Activated CD4-positive, alpha-beta T cell treated with anti-CD3 and anti-CD28 coated beads for 24 hours (primary cell): ENCODE measurements around the gene NADSYN1.
"Not testable (repeated sequence)": the region's sequence is repeated elsewhere in the genome, so short reads cannot be mapped to it uniquely, and the experiment has no call there.

Experiments
- DNase-seq, 2 donors: peaks; one replicate each; pipeline ENCODE4 v3.0.0-alpha.2; 2020; ENCODE audit warnings: low read depth in 2 of 2

The NADSYN1 gene

DNA sequence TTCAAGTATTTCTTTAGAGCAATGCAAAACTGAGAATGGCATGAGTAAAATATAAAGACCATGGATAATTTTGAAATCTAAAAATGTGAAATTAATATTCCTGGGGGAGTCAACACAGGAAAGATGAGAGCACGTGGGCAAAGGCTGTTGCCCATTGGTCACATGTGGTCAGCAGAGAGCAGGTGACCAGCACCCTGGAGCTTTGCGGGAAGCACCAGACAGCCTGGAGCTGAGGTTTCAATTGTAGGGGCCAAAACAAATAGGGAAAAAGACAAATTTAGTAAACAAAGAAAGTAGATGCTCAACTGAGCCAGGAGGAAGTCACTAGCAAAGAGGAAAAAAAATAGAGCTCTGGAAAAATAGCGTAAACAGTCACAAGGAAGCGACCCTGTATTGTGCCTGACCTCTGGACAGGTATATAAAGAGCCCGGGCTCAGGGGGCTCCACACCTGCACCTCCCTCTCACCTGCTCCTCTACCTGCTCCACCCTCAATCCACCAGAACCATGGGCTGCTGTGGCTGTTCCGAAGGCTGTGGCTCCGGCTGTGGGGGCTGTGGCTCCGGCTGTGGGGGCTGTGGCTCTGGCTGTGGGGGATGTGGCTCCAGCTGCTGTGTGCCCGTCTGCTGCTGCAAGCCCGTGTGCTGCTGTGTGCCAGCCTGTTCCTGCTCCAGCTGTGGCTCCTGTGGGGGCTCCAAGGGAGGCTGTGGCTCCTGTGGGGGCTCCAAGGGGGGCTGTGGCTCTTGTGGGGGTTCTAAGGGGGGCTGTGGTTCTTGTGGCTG, 74.0 kb downstream of the NADSYN1 start, which contains the start of gene KRTAP5-7:
KRTAP5-7 (plus strand) TSS at position 472 of the 780 bp plus-strand sequence; CDS start at position 506, 34 bp downstream.
- not testable (repeated sequence) for DNase-seq

DNA sequence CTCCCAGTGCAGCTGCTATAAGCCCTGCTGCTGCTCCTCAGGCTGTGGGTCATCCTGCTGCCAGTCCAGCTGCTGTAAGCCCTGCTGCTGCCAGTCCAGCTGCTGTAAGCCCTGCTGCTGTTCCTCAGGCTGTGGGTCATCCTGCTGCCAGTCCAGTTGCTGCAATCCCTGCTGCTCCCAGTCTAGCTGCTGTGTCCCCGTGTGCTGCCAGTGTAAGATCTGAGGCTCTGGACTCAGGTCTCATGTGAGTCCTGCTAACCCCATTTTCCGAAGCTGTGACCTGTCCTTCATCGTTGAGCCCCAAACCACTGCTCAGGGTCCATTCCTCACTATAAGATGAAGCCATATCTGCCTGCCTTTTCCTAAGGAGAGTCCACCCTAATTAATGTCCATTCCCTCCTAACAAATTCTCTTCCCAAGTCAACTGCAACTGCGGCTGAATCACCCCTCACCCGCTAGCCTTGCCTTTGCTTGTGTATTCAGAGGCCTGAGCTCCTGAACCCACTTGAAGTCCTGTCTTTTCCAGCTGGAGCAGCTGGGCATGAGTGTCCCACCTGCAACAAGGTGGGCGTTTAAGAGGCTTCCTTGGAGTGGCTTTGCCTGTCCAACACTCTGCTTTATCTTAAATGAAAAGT, 74.7 kb downstream of the NADSYN1 start:
- no peak for DNase-seq

DNA sequence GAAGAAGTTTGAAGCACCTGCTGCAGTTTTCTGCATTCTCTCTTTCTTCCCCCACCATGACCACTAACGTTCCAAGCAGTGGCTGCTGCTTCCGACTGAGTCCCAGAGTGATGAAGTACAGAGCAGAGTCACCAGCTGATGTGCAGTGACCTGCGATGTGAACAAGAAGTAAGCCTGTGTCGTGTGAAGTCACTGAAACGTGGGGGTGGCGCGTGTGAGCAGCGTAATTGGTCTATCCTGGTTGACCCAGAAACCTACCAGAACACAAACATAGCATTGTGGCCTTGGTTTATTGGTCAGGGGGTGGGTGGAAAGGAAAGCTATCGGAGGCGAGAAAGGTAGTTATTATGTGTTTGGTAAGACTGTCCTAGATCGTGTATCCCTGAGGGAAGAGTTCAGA, 77.6 kb downstream of the NADSYN1 start:
- DNase-seq: no peak

DNA sequence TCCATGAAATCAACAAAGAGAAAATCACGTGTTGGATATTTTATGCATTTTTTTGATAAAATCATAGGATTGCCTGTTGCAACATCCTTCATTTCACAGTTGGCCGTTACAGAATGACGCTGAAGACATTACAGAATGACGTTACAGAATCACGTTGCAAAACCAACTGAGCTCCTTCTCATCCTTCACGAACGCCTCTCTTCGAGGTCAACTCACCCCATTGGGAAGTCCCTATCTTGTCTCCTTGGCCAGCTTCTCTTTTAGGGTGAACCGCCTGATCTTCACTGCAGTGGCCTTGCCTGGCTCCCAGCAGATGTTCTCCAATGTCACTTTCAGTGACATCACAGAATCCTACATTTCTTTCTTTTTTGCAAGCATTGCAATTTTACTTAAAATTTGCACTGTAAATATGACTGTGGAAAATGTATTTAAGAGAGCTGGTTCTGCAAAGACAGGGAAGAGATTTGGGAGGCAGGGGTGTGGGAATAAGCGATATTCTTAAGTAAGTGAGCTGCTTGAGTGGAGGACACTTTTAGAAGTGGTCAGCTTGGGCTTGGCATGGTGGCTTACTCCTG, 79.1 kb downstream of the NADSYN1 start:
- no peak for DNase-seq

DNA sequence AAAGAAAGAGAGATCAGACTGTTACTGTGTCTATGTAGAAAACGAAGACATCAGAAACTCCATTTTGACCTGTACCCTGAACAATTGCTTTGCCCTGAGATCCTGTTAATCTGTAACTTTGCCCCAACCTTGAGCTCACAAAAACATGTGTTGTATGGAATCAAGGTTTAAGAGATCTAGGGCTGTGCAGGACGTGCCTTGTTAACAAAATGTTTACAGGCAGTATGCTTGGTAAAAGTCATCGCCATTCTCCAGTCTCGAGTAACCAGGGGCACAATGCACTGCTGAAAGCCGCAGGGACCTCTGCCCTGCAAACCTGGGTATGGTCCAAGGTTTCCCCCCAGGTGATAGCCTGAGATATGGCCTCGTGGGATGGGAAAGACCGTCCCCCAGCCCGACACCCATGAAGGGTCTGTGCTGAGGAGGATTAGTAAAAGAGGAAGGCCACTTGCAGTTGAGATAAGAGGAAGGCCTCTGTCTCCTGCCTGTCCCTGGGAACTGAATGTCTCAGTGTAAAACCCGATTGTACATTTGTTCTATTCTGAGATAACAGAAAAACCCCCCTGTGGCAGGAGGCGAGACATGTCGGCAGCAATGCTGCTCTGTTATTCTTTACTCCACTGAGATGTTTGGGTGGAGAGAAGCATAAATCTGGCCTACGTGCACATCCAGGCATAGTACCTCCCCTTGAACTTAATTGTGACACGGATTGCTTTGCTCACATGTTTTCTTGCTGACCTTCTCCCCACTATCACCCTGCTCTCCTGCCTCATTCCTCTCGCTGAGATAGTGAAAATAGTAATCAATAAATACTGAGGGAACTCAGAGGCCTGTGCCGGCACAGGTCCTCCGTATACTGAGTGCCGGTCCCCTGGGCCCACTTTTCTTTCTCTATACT, 82.0 kb downstream of the NADSYN1 start:
- DNase-seq: not testable (repeated sequence)

DNA sequence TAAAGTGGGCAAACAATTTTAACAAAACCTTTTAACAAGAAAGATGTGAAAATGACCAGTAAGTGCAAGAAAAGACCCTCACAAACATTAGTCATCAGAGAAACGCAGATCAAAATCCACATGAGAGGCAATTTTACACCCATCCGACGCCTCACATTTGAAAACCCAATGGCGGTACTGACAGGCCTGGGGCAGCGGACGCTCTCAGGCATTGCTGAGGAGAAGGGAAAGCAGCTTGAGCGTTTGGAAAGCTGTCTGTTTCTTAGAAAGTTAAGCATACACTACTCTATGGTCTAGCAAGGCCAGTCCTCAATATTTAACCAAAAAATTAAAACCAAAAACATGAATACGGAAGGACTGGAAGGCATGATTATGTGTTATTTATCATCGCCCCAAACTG, 82.8 kb downstream of the NADSYN1 start:
- no peak for DNase-seq

DNA sequence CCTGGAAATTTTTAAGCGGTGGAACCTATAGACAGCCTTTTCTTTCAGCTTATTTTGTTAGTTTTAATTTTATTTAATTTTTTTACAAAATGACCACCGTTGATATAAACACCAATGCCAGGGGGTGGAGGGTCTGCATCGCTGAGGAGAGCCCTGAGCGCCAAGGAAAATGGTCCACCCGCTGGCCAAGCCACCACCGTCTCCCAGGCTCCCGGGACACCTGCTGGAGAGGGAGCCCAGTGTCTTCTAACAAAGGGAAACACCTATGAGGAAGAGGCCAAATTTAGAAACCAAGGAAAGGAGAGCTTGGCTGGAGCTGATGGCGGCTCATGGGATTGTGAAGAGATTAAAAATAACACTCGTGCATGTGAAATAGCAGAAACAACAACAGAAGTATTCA, 84.5 kb downstream of the NADSYN1 start:
- DNase-seq: no peak

DNA sequence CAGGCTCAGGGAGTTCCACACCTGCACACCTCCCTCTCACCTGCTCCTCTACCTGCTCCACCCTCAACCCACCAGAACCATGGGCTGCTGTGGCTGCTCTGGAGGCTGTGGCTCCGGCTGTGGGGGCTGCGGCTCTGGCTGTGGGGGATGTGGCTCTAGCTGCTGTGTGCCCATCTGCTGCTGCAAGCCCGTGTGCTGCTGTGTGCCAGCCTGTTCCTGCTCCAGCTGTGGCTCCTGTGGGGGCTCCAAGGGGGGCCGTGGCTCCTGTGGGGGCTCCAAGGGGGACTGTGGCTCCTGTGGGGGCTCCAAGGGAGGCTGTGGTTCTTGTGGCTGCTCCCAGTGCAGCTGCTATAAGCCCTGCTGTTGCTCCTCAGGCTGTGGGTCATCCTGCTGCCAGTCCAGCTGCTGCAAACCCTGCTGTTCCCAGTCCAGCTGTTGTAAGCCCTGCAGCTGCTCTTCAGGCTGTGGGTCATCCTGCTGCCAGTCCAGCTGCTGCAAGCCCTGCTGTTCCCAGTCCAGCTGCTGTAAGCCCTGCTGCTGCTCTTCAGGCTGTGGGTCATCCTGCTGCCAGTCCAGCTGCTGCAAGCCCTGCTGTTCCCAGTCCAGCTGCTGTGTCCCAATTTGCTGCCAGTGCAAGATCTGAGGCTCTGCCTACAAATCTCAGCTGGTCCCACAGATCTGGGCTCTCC, 85.1 kb downstream of the NADSYN1 start, which contains the start of gene KRTAP5-8:
KRTAP5-8 (plus strand) TSS at position 49 of the 689 bp plus-strand sequence; CDS start at position 80, 31 bp downstream.
- DNase-seq: not testable (repeated sequence)

DNA sequence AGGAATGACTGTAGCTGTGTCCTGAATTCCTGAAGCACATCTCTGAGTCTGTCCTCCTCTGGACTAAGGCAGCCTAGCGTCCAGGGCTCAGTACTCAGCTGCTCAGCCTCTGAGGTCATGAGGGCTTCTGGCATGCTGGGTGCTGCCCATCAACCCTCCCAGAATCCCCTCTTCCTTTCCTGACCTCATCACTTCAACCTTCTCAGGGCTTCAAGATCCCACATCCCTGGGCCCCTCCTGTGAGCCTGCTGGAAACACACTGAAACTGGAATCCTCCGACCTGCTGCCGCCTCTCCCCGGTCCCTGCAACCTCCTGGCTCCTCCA, 85.6 kb downstream of the NADSYN1 start:
- no peak for DNase-seq

DNA sequence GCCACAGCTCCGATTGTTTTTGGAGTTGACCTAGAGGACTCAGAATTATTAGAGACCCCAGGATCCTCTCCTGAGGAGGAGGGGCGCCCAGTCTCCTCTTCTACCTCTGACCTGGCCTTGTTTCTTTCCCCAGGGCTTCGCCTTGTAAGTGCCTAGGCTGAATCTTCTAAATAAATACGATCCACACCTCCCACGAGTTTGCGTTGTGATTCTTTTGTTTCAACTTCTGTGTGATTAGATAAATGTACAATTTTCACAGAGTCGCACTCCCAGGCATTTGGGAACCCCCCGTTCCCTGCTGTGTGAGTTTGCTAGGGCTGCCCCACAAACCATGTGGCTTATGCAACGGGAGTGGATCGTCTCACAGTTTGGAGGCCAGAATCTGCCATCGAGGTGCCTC, 86.0 kb downstream of the NADSYN1 start:
- no peak for DNase-seq

DNA sequence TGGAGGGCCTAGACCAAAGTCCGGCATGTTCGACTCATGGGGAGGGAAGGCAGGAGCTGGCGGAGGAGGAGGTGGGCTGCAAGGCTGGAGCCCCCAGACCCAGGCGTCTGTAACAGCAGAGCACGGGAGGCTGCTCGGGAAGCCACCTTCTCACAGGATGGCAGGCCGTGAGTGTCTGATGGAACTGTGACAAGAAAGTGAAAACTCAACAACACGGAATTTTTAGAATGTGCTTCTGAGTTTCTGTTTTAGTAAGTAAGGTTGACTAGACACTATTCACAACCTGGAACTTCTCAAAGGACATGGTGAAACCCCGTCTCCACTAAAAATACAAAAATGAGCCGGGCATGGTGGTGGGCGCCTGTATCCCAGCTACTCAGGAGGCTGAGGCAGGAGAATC, 87.0 kb downstream of the NADSYN1 start:
- DNase-seq: not testable (repeated sequence)

DNA sequence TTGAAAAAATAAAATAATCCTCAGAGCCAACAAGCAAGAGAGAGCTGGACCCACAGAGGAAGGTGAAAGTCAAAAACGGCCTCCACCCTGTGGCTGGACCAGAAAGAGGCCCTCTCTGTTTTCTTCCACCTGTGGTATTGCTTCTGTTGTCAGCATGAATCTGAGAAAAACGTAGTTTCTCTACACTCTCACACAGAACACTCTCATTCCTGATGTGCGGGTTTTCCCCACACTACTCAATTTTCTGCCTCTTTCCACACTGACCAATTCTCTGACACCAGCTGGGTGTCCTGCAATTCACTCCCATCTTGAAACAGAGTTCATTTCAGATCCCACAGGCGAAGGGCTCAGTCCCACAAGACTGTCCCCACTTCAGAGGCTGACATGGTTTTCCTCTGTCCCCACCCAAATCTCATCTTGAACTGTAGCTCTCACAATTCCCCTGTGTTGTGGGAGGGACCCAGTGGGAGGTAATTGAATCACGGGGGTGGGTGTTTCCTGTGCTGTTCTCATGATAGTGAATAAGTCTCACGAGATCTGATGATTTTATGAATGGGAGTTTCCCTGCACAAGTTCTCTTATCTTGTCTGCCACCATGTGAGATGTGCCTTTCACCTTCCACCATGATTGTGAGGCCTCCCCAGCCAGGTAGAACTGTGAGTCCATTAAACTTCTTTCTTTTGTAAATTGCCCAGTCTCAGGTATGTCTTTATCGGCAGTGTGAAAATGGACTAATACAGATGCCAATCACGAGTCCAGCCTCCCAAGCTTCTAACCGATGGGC, 87.7 kb downstream of the NADSYN1 start:
- not testable (repeated sequence) for DNase-seq

DNA sequence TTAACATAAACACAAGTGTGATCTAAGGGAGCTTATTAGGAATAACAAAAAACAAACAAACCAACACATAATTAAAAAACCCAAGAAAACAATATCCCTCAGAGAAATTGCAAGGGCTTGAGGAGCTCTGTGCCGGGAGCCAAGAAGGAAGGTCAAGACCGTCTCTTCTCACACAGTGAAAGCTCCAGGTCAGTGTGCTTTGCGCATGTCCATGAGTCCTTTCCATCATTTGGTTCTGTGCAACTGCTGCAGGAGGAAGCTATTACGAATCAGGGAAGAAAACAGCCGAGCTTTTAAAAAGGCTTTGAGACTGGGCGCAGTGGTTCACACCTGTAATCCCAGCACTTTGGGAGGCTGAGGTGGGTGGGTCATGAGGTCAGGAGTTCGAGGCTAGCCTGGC, 89.4 kb downstream of the NADSYN1 start:
- no peak for DNase-seq

DNA sequence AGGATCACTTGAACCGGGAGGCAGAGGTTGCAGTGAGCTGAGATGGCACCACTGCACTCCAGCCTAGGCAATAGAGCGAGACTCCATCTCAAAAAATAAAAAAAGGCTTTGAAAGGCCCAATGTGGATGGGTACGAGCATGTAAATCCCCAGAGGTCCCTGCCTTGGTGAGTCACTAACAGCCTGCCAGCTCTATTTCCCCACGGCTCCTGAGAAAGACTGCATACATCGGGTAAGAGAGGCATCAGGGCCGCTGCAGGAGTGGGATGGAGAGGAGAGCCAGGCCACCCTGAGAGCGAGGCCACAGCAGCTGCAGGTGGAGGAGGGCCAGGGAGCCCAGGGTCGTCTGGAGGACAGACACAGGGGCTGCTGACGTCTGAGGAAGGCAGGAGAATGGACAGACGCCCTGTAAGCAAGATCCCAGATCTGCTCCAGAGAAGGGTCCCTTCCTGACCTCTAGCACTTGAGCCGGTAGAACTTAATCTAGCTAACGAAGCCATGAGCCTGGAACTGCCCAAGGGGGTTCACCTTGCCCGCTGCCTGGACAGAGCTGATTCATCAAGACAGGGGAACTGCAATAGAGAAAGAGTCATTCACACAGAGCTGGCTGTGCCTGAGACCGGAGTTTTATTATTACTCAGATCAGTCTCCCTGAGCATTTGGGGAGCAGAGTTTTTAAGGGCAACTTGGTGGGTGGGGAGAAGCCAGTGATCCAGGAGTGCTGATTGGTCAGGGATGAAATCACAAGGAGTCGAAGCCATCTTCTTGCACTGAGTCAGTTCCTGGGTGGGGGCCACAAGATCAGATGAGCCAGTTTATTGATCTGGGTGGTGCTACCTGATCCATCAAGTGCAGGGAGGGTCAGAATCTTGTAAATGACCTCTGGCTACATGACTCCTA, 90.1 kb downstream of the NADSYN1 start:
- DNase-seq: no peak

DNA sequence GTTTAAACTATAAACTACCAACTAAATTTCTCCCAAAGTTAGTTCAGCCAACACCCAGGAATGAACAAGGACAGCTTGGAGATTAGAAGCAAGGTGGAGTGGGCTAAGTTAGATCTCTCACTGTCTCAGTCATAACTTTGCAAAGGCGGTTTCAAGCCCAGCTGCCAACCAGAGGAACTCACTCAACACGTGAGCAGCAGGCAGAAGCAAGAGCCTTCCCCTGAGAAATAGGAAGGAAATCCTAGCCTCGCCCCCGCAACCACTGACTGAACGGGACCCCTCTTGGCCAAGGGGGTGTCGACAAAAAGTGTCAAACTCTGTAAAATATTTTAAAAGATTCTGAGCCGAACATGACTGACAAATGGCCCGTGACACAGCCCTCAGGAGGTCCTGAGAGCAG, 90.9 kb downstream of the NADSYN1 start:
- no peak for DNase-seq

DNA sequence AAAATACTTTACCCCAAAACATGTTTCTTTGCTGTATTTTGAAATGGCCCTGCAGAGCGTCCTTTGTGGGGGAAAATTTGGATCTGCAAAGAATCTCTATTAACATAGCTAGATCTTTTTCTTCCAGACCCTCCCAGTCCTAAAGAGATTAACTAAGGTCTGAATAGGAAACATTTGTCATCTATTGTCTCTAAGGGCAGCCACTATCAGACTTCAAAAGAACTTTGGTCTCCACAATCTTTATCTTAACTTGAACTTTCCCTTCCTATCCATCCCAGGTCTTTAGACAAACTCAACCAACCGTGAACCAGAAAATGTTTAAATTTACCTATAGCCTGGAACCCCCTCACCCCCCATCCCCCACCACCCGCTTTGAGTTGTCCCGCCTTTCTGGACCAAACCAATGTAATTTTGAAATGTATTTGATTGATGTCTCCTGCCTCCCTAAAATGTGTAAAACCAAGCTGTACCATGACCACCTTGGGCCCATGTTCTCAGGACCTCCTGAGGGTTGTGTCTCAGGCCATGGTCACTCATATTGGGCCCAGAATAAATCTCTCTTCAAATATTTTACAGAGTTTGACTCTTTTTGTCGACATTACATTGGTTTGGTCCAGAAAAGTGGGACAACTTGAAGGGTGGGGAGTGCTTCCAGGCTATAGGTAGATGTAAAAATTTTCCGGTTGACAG, 91.7 kb downstream of the NADSYN1 start:
- DNase-seq: no peak

DNA sequence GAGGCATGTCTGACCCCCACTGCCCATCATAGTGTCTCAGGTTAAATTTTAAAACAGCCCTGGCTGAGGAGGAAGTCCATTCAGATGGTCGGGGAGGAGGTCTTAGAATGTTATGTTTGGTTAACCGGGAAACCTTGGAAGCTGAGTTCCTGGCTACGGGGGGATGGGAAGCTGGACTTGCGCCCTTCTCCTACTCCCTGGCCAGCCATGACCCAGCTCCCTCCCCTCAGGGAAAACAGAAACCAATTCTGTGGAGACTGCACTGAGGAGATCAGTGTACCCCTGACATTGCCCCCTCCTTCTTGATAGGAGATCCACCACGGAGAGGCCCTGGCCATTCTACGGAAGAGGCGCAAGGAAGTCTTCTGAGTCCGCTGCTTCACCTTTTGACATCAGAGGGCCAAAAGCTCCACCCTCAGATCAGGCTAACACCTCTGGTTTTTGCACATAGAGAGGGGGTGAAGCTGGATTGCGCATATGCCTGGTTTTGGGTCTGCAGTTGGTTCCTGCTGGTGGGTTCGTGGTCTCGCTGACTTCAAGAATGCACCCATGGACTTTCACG, 92.5 kb downstream of the NADSYN1 start:
- DNase-seq: no peak

DNA sequence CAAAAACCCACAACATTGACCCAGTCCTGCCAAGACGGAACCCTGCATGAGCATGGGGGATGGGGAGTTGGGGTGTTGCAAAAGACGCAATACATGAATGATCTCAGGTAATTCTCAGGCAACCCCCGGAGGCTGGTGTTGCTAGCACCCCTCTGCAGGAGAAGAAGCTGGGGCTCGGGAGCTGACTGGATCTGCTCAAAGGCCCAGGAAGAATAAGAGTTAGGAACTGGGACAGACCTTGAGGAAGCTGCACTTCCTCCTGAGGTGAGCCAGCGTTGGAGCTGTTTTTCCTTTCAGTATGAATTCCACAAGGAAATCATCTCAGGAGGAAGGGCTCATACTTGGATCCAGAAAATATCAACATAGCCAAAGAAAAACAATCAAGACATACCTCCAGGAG, 95.1 kb downstream of the NADSYN1 start, which contains the start of gene KRTAP5-9:
KRTAP5-9 (plus strand) TSS at position 301 of the 400 bp plus-strand sequence. CDS start 238 bp downstream, outside the sequence.
- no peak for DNase-seq
